ENCODE results near the gene CPEB4. TPM values are rescaled to one million over a fixed set of nuclear protein-coding genes. Genes with fewer than 3 reads are reported as not detected.
A peak's percentile ranks its signal among the peaks of the same experiment; 100 is the strongest.

Gene CPEB4
- total and polyA plus RNA-seq, 2 experiments from 2014 or later, result 5.9 to 10.2 TPM

- H3K36me3 ChIP-seq (ENCODE audit: insufficient read depth), result no peaks in the 10 kb centered on the region
- peaks cover 10% of the 10 kb centered on the region; the same call in 1 of the 2 replicates for H3K9me2 ChIP-seq (ENCODE audit: insufficient read depth)
- no peaks in the 10 kb centered on the region for H3F3A ChIP-seq (replicated peaks; ENCODE audit: low read depth)
- peak overlapping the region; percentile 43 for H2AFZ ChIP-seq
- no peaks in the 10 kb centered on the region; the same call in 1 of the 2 replicates for H3K4me1 ChIP-seq (ENCODE audit: insufficient read depth)
- Mint-ChIP-seq H3K4me1 (peaks cover 29% of the 10 kb centered on the region), H3K36me3 (ENCODE audit: low read depth) (no peaks in the 10 kb centered on the region; the same call in 1 of the 3 replicates), H3K27me3 (ENCODE audit: insufficient read depth, low read depth, poor library complexity) (no peaks in the 10 kb centered on the region), H3K4me3 (no peak overlapping the region), H3K27ac (no peak overlapping the region), H3K9me3 (peaks cover 4% of the 10 kb centered on the region; the same call in 1 of the 3 replicates)
- no peaks in the 10 kb centered on the region for H4K20me1 ChIP-seq (replicated peaks; ENCODE audit: insufficient read depth)
- H3K79me2 ChIP-seq (replicated peaks; ENCODE audit: insufficient read depth), result no peaks in the 10 kb centered on the region
- ATAC-seq, result no peak
- no peak overlapping the region for H3K27ac ChIP-seq (ENCODE audit: low read depth)
- H3K27me3 ChIP-seq (ENCODE audit: insufficient read depth), result no peaks in the 10 kb centered on the region
- TF ChIP-seq EZH2 (IDR thresholded peaks at IDR 0.05; ENCODE audit: low read depth, unreplicated experiment) (no peak), EZH2phosphoT487 (IDR thresholded peaks at IDR 0.05; ENCODE audit: unreplicated experiment) (no peak), ZNF331 (CRISPR knock-in tag; IDR thresholded peaks at IDR 0.05; ENCODE audit: low read depth) (no peak), JUNB (IDR thresholded peaks at IDR 0.05; ENCODE audit: unreplicated experiment) (no peak), REST (IDR thresholded peaks at IDR 0.05; ENCODE audit: unreplicated experiment) (no peak), CTCF (conservative IDR thresholded peaks at IDR 0.05; ENCODE audit: low read depth in 2 of 2) (no peak), NANOG (IDR thresholded peaks at IDR 0.05; ENCODE audit: borderline replicate concordance) (no peak)
- H3K4me2 ChIP-seq, result no peak overlapping the region
- no peak overlapping the region for H3K4me3 ChIP-seq
- no peak for DNase-seq (ENCODE audit: low spot score)
These were observed 19.9 kb upstream of the CPEB4 start for GRCh38 chr5:173868096-173868880.

GRCh38 chr5:173869316-173869715 lies 18.8 kb upstream of the CPEB4 start:
- Histone ChIP-seq H3K4me2 (no peak overlapping the region), H3K36me3 (ENCODE audit: insufficient read depth) (no peaks in the 10 kb centered on the region), H2AFZ (no peak overlapping the region), H3K4me1 (ENCODE audit: insufficient read depth) (no peaks in the 10 kb centered on the region; the same call in 1 of the 2 replicates), H3K27me3 (ENCODE audit: insufficient read depth) (no peaks in the 10 kb centered on the region), H3F3A (replicated peaks; ENCODE audit: low read depth) (no peaks in the 10 kb centered on the region), H4K20me1 (replicated peaks; ENCODE audit: insufficient read depth) (no peaks in the 10 kb centered on the region), H3K4me3 (no peak overlapping the region), H3K27ac (ENCODE audit: low read depth) (no peak overlapping the region), H3K9me2 (ENCODE audit: insufficient read depth) (peaks cover 10% of the 10 kb centered on the region; the same call in 1 of the 2 replicates), H3K79me2 (replicated peaks; ENCODE audit: insufficient read depth) (no peaks in the 10 kb centered on the region)
- ATAC-seq, result no peak
- peaks cover 28% of the 10 kb centered on the region for H3K4me1 Mint-ChIP-seq
- H3K9me3 Mint-ChIP-seq, result peaks cover 4% of the 10 kb centered on the region; the same call in 1 of the 3 replicates
- no peak overlapping the region for H3K4me3 Mint-ChIP-seq
- no peaks in the 10 kb centered on the region; the same call in 1 of the 3 replicates for H3K36me3 Mint-ChIP-seq (ENCODE audit: low read depth)
- no peak overlapping the region for H3K27ac Mint-ChIP-seq
- DNase-seq (ENCODE audit: low spot score), result no peak
- no peaks in the 10 kb centered on the region for H3K27me3 Mint-ChIP-seq (ENCODE audit: insufficient read depth, low read depth, poor library complexity)
- TF ChIP-seq STAT1 (IDR thresholded peaks at IDR 0.05; ENCODE audit: unreplicated experiment) (no peak), CTCF (conservative IDR thresholded peaks at IDR 0.05; ENCODE audit: low read depth in 2 of 2) (no peak), CREB1 (CRISPR knock-in tag; IDR thresholded peaks at IDR 0.05; ENCODE audit: low read depth) (no peak), REST (IDR thresholded peaks at IDR 0.05; ENCODE audit: unreplicated experiment) (no peak), EZH2phosphoT487 (IDR thresholded peaks at IDR 0.05; ENCODE audit: unreplicated experiment) (no peak), ETS1 (IDR thresholded peaks at IDR 0.05) (no peak), EZH2 (IDR thresholded peaks at IDR 0.05; ENCODE audit: low read depth, unreplicated experiment) (no peak)
